Caco-2 (cell line): ENCODE data around the gene PPP2R5A. TPM values are rescaled to one million over a fixed set of nuclear protein-coding genes. Genes with fewer than 3 reads are reported as not detected.

Experiments used
- BruUV-seq: library from RNA; stranded (reverse); fragments of 400-500 nt; replicated peaks from 2 replicates; lab custom pipeline; 2021; lab: Mats Ljungman, UMichigan
- CTCF ChIA-PET: fragments of 300-600 bp; sonication (Branson Sonifier 250); formaldehyde crosslinking; loops from one replicate; lab custom pipeline; 2022; ENCODE audit warnings: antibody characterized with exemption; lab: Charles Lee
- POLR2A ChIA-PET: fragments of 300-600 bp; sonication (Branson Sonifier 250); formaldehyde crosslinking; loops from one replicate; lab custom pipeline; 2022; ENCODE audit warnings: antibody characterized with exemption; lab: Charles Lee
- DNase-seq, 2 experiments: peaks; one replicate each; pipeline versions ENCODE4 v3.0.0 to v3.0.0-alpha.2; 2020 to 2022
- H3K27me3 ChIP-seq: replicated peaks from 2 replicates; pipeline ENCODE4 v1.6.0; 2011; ENCODE audit warnings: low read length; ENCODE audit not compliant: control insufficient read depth, insufficient read depth
- H3K36me3 ChIP-seq: 2 replicates; pipeline ENCODE4 v1.5.1; 2011; ENCODE audit warnings: low read length; ENCODE audit not compliant: control insufficient read depth, insufficient read depth
- H3K4me1 ChIP-seq: fragments of 250-450 bp; sonication (Bioruptor Pico); 2 replicates; pipeline ENCODE4 v1.5.1; 2020; ENCODE audit warnings: mild to moderate bottlenecking
- H3K4me3 ChIP-seq: 2 replicates; pipeline ENCODE4 v1.5.1; 2011; ENCODE audit warnings: low read depth, mild to moderate bottlenecking, control low read depth, low read length
- H3K9me3 ChIP-seq: fragments of 250-450 bp; sonication (Bioruptor Pico); 2 replicates; pipeline ENCODE4 v1.5.1; 2020; ENCODE audit warnings: mild to moderate bottlenecking, moderate library complexity
- H3K27ac Mint-ChIP-seq: one replicate; pipeline ENCODE4 v1.8.0; 2022; ENCODE audit warnings: mixed read lengths; ENCODE audit not compliant: unreplicated experiment
- H3K27me3 Mint-ChIP-seq: one replicate; pipeline ENCODE4 v1.8.0; 2022; ENCODE audit warnings: mixed read lengths; ENCODE audit not compliant: insufficient read depth, unreplicated experiment
- H3K36me3 Mint-ChIP-seq: one replicate; pipeline ENCODE4 v1.8.0; 2022; ENCODE audit warnings: mild to moderate bottlenecking, mixed read lengths; ENCODE audit not compliant: insufficient read depth, unreplicated experiment
- H3K4me1 Mint-ChIP-seq: one replicate; pipeline ENCODE4 v1.8.0; 2022; ENCODE audit warnings: low read depth, mixed read lengths; ENCODE audit not compliant: unreplicated experiment
- H3K4me3 Mint-ChIP-seq: one replicate; pipeline ENCODE4 v1.8.0; 2022; ENCODE audit warnings: mild to moderate bottlenecking, moderate library complexity, mixed read lengths; ENCODE audit not compliant: unreplicated experiment
- H3K9me3 Mint-ChIP-seq: one replicate; pipeline ENCODE4 v1.8.0; 2022; ENCODE audit warnings: mixed read lengths; ENCODE audit not compliant: unreplicated experiment
- intact Hi-C: fragments of 100-400 bp; cut with micrococcal nuclease; formaldehyde crosslinking; loops from one replicate; pipeline ENCODE4 v1.10.0; 2022; ENCODE audit not compliant: unreplicated experiment
- total RNA-seq: library from RNA; stranded (reverse); gene quantifications from 2 replicates; pipeline ENCODE4 v1.2.3, GENCODE V29; 2022
- TF ChIP-seq, protein P1 (sequence below), 2 experiments: fragments of 200-600 bp in 1 of 2; IDR thresholded peaks; 1 replicate in 1 of 2; 2 replicates in 1 of 2; pipeline versions ENCODE4 v1.5.1 to v1.8.0; 2011 to 2022; ENCODE audit warnings: antibody characterized with exemption in 1 of 2, control low read depth in 1 of 2, inconsistent platforms in 1 of 2, low read depth in 1 of 2, low read length in 1 of 2, mild to moderate bottlenecking in 1 of 2, moderate library complexity in 1 of 2; ENCODE audit not compliant: insufficient read depth in 1 of 2, severe bottlenecking in 1 of 2, unreplicated experiment in 1 of 2

PPP2R5A gene
- total RNA-seq, 1 experiment from 2014 or later, result 49.4 TPM

- Mint-ChIP-seq H3K4me3 (no peak overlapping the region), H3K27me3 (no peaks in the 10 kb centered on the region), H3K4me1 (peaks cover 9% of the 10 kb centered on the region), H3K27ac (no peak overlapping the region), H3K36me3 (no peaks in the 10 kb centered on the region), H3K9me3 (no peaks in the 10 kb centered on the region)
- ChIA-PET CTCF (no interaction called here), POLR2A (interaction anchor here (0.7 kb wide), 1 partner anchor 47 kb away, joined by 3 read pairs; no protein-coding TSS in a partner anchor)
- Histone ChIP-seq H3K9me3 (no peaks in the 10 kb centered on the region), H3K4me3 (no peak overlapping the region), H3K27me3 (no peaks in the 10 kb centered on the region), H3K4me1 (peaks cover 10% of the 10 kb centered on the region), H3K36me3 (no peaks in the 10 kb centered on the region)
- intact Hi-C loops, result no loop called here
- TF ChIP-seq, protein P1, sequence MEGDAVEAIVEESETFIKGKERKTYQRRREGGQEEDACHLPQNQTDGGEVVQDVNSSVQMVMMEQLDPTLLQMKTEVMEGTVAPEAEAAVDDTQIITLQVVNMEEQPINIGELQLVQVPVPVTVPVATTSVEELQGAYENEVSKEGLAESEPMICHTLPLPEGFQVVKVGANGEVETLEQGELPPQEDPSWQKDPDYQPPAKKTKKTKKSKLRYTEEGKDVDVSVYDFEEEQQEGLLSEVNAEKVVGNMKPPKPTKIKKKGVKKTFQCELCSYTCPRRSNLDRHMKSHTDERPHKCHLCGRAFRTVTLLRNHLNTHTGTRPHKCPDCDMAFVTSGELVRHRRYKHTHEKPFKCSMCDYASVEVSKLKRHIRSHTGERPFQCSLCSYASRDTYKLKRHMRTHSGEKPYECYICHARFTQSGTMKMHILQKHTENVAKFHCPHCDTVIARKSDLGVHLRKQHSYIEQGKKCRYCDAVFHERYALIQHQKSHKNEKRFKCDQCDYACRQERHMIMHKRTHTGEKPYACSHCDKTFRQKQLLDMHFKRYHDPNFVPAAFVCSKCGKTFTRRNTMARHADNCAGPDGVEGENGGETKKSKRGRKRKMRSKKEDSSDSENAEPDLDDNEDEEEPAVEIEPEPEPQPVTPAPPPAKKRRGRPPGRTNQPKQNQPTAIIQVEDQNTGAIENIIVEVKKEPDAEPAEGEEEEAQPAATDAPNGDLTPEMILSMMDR (IDR thresholded peaks at IDR 0.05; ENCODE audit: insufficient read depth in 1 of 2, low read depth in 1 of 2, low read length in 1 of 2, severe bottlenecking in 1 of 2, unreplicated experiment in 1 of 2), result no peak
- no peak for DNase-seq
- no TSS peak for BruUV-seq
These were observed 42.3 kb upstream of the PPP2R5A start for GRCh38 chr1:212242985-212243308.

DNA sequence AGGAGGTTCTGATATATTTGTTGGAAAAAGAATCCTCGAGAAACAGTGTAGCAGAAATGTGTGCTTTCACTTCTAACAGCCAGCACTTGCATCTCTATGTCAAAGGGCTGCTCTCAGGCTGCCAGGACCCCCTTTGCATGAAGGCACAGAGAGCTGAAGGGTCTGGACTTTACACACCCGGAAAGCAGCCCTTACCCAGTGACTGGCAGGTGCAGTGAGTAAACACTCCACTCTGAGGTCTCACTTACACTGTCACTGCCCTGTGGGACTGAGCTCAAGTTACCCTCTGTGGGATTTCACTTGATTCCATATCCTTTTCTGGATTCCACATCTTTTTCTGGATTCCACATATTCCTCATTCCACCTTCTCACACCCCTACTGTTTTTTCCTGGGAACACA, 40.8 kb upstream of the PPP2R5A start:
- intact Hi-C loops, result no loop called here
- POLR2A ChIA-PET, result no interaction called here

GRCh38 chr1:212247179-212247721, 38.0 kb upstream of the PPP2R5A start:
- ChIA-PET POLR2A (no interaction called here), CTCF (no interaction called here)
- peaks cover 5% of the 10 kb centered on the region for H3K4me1 Mint-ChIP-seq
- Histone ChIP-seq H3K9me3 (no peaks in the 10 kb centered on the region), H3K4me3 (no peak overlapping the region), H3K36me3 (no peaks in the 10 kb centered on the region), H3K27me3 (no peaks in the 10 kb centered on the region), H3K4me1 (no peaks in the 10 kb centered on the region)
- no peak overlapping the region for H3K27ac Mint-ChIP-seq
- H3K9me3 Mint-ChIP-seq, result no peaks in the 10 kb centered on the region
- no peak overlapping the region for H3K4me3 Mint-ChIP-seq
- H3K27me3 Mint-ChIP-seq, result no peaks in the 10 kb centered on the region
- BruUV-seq, result no TSS peak
- intact Hi-C loops, result no loop called here
- H3K36me3 Mint-ChIP-seq, result no peaks in the 10 kb centered on the region
- DNase-seq, result no peak
- TF ChIP-seq, protein P1 (IDR thresholded peaks at IDR 0.05; ENCODE audit: insufficient read depth in 1 of 2, low read depth in 1 of 2, low read length in 1 of 2, severe bottlenecking in 1 of 2, unreplicated experiment in 1 of 2), result no peak

More for the DNA sequence above, 40.8 kb upstream of the PPP2R5A start:
- Histone ChIP-seq H3K4me3 (no peak overlapping the region), H3K36me3 (no peaks in the 10 kb centered on the region), H3K9me3 (no peaks in the 10 kb centered on the region), H3K4me1 (no peaks in the 10 kb centered on the region), H3K27me3 (no peaks in the 10 kb centered on the region)
- no peaks in the 10 kb centered on the region for H3K36me3 Mint-ChIP-seq
- H3K4me3 Mint-ChIP-seq, result no peak overlapping the region
- no peak for DNase-seq
- H3K27ac Mint-ChIP-seq, result no peak overlapping the region
- no peaks in the 10 kb centered on the region for H3K27me3 Mint-ChIP-seq
- TF ChIP-seq, protein P1 (IDR thresholded peaks at IDR 0.05; ENCODE audit: insufficient read depth in 1 of 2, low read depth in 1 of 2, low read length in 1 of 2, severe bottlenecking in 1 of 2, unreplicated experiment in 1 of 2), result no peak
- H3K4me1 Mint-ChIP-seq, result peaks cover 5% of the 10 kb centered on the region
- BruUV-seq, result no TSS peak
- CTCF ChIA-PET, result no interaction called here
- H3K9me3 Mint-ChIP-seq, result no peaks in the 10 kb centered on the region
